ENCODE measurements around the gene STX4.
A peak's percentile ranks its signal among the peaks of the same experiment; 100 is the strongest.

The STX4 gene

GRCh38 chr16:31064882-31065461 is 31.6 kb downstream of the STX4 start:
- H3K27me3 ChIP-seq (ENCODE audit: control insufficient read depth in 1 of 2, insufficient read depth in 2 of 2, low read length in 2 of 2) = no peaks in the 10 kb centered on the region
- H3K27ac ChIP-seq (ENCODE audit: low read depth, low read length) = peak overlapping the region; percentile 13

GRCh38 chr16:31067342-31067741 is 34.0 kb downstream of the STX4 start:
- H3K4me3 ChIP-seq (ENCODE audit: low read depth in 1 of 2, low read length in 2 of 2) = no peak overlapping the region
- no peaks in the 10 kb centered on the region for H3K9me3 ChIP-seq (ENCODE audit: control insufficient read depth in 1 of 2, low read length in 2 of 2)
- peaks cover 0 to 7% of the 10 kb centered on the region in 2 donors for H3K36me3 ChIP-seq (ENCODE audit: control insufficient read depth in 1 of 2, insufficient read depth in 2 of 2, low read length in 2 of 2)
- no peak overlapping the region for H3K9ac ChIP-seq (ENCODE audit: low read depth in 1 of 2, low read length in 2 of 2)
- no peaks in the 10 kb centered on the region for H3K27me3 ChIP-seq (ENCODE audit: control insufficient read depth in 1 of 2, insufficient read depth in 2 of 2, low read length in 2 of 2)
- H3K27ac ChIP-seq (ENCODE audit: low read depth, low read length) = no peak overlapping the region
- H3K4me1 ChIP-seq (ENCODE audit: control insufficient read depth in 1 of 2, insufficient read depth in 2 of 2, low read length in 2 of 2) = peaks cover 16 to 20% of the 10 kb centered on the region in 2 donors

More at GRCh38 chr16:31064882-31065461, 31.6 kb downstream of the STX4 start:
- peaks cover 8 to 11% of the 10 kb centered on the region in 2 donors for H3K4me1 ChIP-seq (ENCODE audit: control insufficient read depth in 1 of 2, insufficient read depth in 2 of 2, low read length in 2 of 2)
- no peak overlapping the region for H3K9ac ChIP-seq (ENCODE audit: low read depth in 1 of 2, low read length in 2 of 2)
- H3K9me3 ChIP-seq (ENCODE audit: control insufficient read depth in 1 of 2, low read length in 2 of 2) = no peaks in the 10 kb centered on the region
- peaks cover 0 to 21% of the 10 kb centered on the region in 2 donors for H3K36me3 ChIP-seq (ENCODE audit: control insufficient read depth in 1 of 2, insufficient read depth in 2 of 2, low read length in 2 of 2)
- H3K4me3 ChIP-seq (ENCODE audit: low read depth in 1 of 2, low read length in 2 of 2) = no peak overlapping the region

- Histone ChIP-seq H3K4me3 (ENCODE audit: low read depth in 1 of 2, low read length in 2 of 2) (peak overlapping the region; percentile 100), H3K36me3 (ENCODE audit: control insufficient read depth in 1 of 2, insufficient read depth in 2 of 2, low read length in 2 of 2) (peaks cover 9% of the 10 kb centered on the region in 2 donors), H3K27me3 (ENCODE audit: control insufficient read depth in 1 of 2, insufficient read depth in 2 of 2, low read length in 2 of 2) (no peaks in the 10 kb centered on the region), H3K9me3 (ENCODE audit: control insufficient read depth in 1 of 2, low read length in 2 of 2) (no peaks in the 10 kb centered on the region), H3K4me1 (ENCODE audit: control insufficient read depth in 1 of 2, insufficient read depth in 2 of 2, low read length in 2 of 2) (peaks cover 18 to 24% of the 10 kb centered on the region in 2 donors), H3K27ac (ENCODE audit: low read depth, low read length) (no peak overlapping the region), H3K9ac (ENCODE audit: low read depth in 1 of 2, low read length in 2 of 2) (peak overlapping the region; percentile 92 to 95)
Observed at GRCh38 chr16:31071861-31072260, 38.5 kb downstream of the STX4 start.

- H3K27ac ChIP-seq (ENCODE audit: low read depth, low read length) = no peak overlapping the region
- peak overlapping the region; percentile 100 for H3K4me3 ChIP-seq (ENCODE audit: low read depth in 1 of 2, low read length in 2 of 2)
- peak overlapping the region; percentile 92 to 95 for H3K9ac ChIP-seq (ENCODE audit: low read depth in 1 of 2, low read length in 2 of 2)
- no peaks in the 10 kb centered on the region for H3K9me3 ChIP-seq (ENCODE audit: control insufficient read depth in 1 of 2, low read length in 2 of 2)
- H3K4me1 ChIP-seq (ENCODE audit: control insufficient read depth in 1 of 2, insufficient read depth in 2 of 2, low read length in 2 of 2) = peaks cover 18 to 24% of the 10 kb centered on the region in 2 donors
- no peaks in the 10 kb centered on the region for H3K27me3 ChIP-seq (ENCODE audit: control insufficient read depth in 1 of 2, insufficient read depth in 2 of 2, low read length in 2 of 2)
- H3K36me3 ChIP-seq (ENCODE audit: control insufficient read depth in 1 of 2, insufficient read depth in 2 of 2, low read length in 2 of 2) = peaks cover 15 to 17% of the 10 kb centered on the region in 2 donors
Observed at GRCh38 chr16:31072540-31073141, 39.3 kb downstream of the STX4 start.

GRCh38 chr16:31073142-31073969 is 40.0 kb downstream of the STX4 start:
- Histone ChIP-seq H3K4me1 (ENCODE audit: control insufficient read depth in 1 of 2, insufficient read depth in 2 of 2, low read length in 2 of 2) (peaks cover 18 to 24% of the 10 kb centered on the region in 2 donors), H3K9me3 (ENCODE audit: control insufficient read depth in 1 of 2, low read length in 2 of 2) (no peaks in the 10 kb centered on the region), H3K36me3 (ENCODE audit: control insufficient read depth in 1 of 2, insufficient read depth in 2 of 2, low read length in 2 of 2) (peaks cover 22 to 24% of the 10 kb centered on the region in 2 donors), H3K4me3 (ENCODE audit: low read depth in 1 of 2, low read length in 2 of 2) (peak overlapping the region; percentile 100), H3K27ac (ENCODE audit: low read depth, low read length) (peak overlapping the region; percentile 82), H3K9ac (ENCODE audit: low read depth in 1 of 2, low read length in 2 of 2) (peak overlapping the region; percentile 92 to 95), H3K27me3 (ENCODE audit: control insufficient read depth in 1 of 2, insufficient read depth in 2 of 2, low read length in 2 of 2) (no peaks in the 10 kb centered on the region)

GRCh38 chr16:31073970-31074813 is 40.8 kb downstream of the STX4 start, which contains the start of the genes ZNF646 and ZNF668:
Gene ZNF646 (plus strand): TSS chr16:31074422. CDS start chr16:31076325, 1,903 bp downstream.
Gene ZNF668 (minus strand): TSS chr16:31074240. CDS start chr16:31064459, 9,781 bp downstream.
- Histone ChIP-seq H3K36me3 (ENCODE audit: control insufficient read depth in 1 of 2, insufficient read depth in 2 of 2, low read length in 2 of 2) (peaks cover 30 to 32% of the 10 kb centered on the region in 2 donors), H3K27me3 (ENCODE audit: control insufficient read depth in 1 of 2, insufficient read depth in 2 of 2, low read length in 2 of 2) (no peaks in the 10 kb centered on the region), H3K9ac (ENCODE audit: low read depth in 1 of 2, low read length in 2 of 2) (peak within 1 kb of the TSS; percentile 92 to 95), H3K27ac (ENCODE audit: low read depth, low read length) (peak within 1 kb of the TSS; percentile 85), H3K4me3 (ENCODE audit: low read depth in 1 of 2, low read length in 2 of 2) (peak within 1 kb of the TSS; percentile 100), H3K9me3 (ENCODE audit: control insufficient read depth in 1 of 2, low read length in 2 of 2) (no peaks in the 10 kb centered on the region), H3K4me1 (ENCODE audit: control insufficient read depth in 1 of 2, insufficient read depth in 2 of 2, low read length in 2 of 2) (peaks cover 18 to 24% of the 10 kb centered on the region in 2 donors)

GRCh38 chr16:31074814-31075183 is 41.4 kb downstream of the STX4 start:
- Histone ChIP-seq H3K36me3 (ENCODE audit: control insufficient read depth in 1 of 2, insufficient read depth in 2 of 2, low read length in 2 of 2) (peaks cover 30 to 38% of the 10 kb centered on the region in 2 donors), H3K27me3 (ENCODE audit: control insufficient read depth in 1 of 2, insufficient read depth in 2 of 2, low read length in 2 of 2) (no peaks in the 10 kb centered on the region), H3K9ac (ENCODE audit: low read depth in 1 of 2, low read length in 2 of 2) (peak overlapping the region; percentile 92 to 95), H3K27ac (ENCODE audit: low read depth, low read length) (peak overlapping the region; percentile 85), H3K9me3 (ENCODE audit: control insufficient read depth in 1 of 2, low read length in 2 of 2) (no peaks in the 10 kb centered on the region), H3K4me3 (ENCODE audit: low read depth in 1 of 2, low read length in 2 of 2) (peak overlapping the region; percentile 100), H3K4me1 (ENCODE audit: control insufficient read depth in 1 of 2, insufficient read depth in 2 of 2, low read length in 2 of 2) (peaks cover 18 to 24% of the 10 kb centered on the region in 2 donors)

GRCh38 chr16:31076319-31076718 is 43.0 kb downstream of the STX4 start:
- no peaks in the 10 kb centered on the region for H3K9me3 ChIP-seq (ENCODE audit: control insufficient read depth in 1 of 2, low read length in 2 of 2)
- H3K4me1 ChIP-seq (ENCODE audit: control insufficient read depth in 1 of 2, insufficient read depth in 2 of 2, low read length in 2 of 2) = peaks cover 18 to 24% of the 10 kb centered on the region in 2 donors
- no peaks in the 10 kb centered on the region for H3K27me3 ChIP-seq (ENCODE audit: control insufficient read depth in 1 of 2, insufficient read depth in 2 of 2, low read length in 2 of 2)
- H3K27ac ChIP-seq (ENCODE audit: low read depth, low read length) = no peak overlapping the region
- H3K36me3 ChIP-seq (ENCODE audit: control insufficient read depth in 1 of 2, insufficient read depth in 2 of 2, low read length in 2 of 2) = peaks cover 38 to 53% of the 10 kb centered on the region in 2 donors
- H3K9ac ChIP-seq (ENCODE audit: low read depth in 1 of 2, low read length in 2 of 2) = no peak overlapping the region
- H3K4me3 ChIP-seq (ENCODE audit: low read depth in 1 of 2, low read length in 2 of 2) = no peak overlapping the region

- Histone ChIP-seq H3K9ac (ENCODE audit: low read depth in 1 of 2, low read length in 2 of 2) (no peak overlapping the region), H3K27me3 (ENCODE audit: control insufficient read depth in 1 of 2, insufficient read depth in 2 of 2, low read length in 2 of 2) (no peaks in the 10 kb centered on the region), H3K9me3 (ENCODE audit: control insufficient read depth in 1 of 2, low read length in 2 of 2) (no peaks in the 10 kb centered on the region), H3K4me3 (ENCODE audit: low read depth in 1 of 2, low read length in 2 of 2) (no peak overlapping the region), H3K27ac (ENCODE audit: low read depth, low read length) (no peak overlapping the region), H3K4me1 (ENCODE audit: control insufficient read depth in 1 of 2, insufficient read depth in 2 of 2, low read length in 2 of 2) (peaks cover 13 to 20% of the 10 kb centered on the region in 2 donors), H3K36me3 (ENCODE audit: control insufficient read depth in 1 of 2, insufficient read depth in 2 of 2, low read length in 2 of 2) (peaks cover 38 to 59% of the 10 kb centered on the region in 2 donors)
Observed at GRCh38 chr16:31077024-31077423, 43.7 kb downstream of the STX4 start.

All from duodenal mucosa (tissue), 2 donors.